Body of pancreas (tissue), 4 donors: ENCODE results near the gene DAGLB.

Experiments used
- POLR2A ChIP-seq, 3 donors: fragments of 450-650 bp; IDR thresholded peaks; one replicate each; pipeline ENCODE4 v1.6.1; 2016; ENCODE audit warnings: antibody characterized with exemption in 3 of 3, mild to moderate bottlenecking in 2 of 3
- TF ChIP-seq, protein P1 (sequence below), 7 experiments: fragments of 450-650 bp in 4 of 7; fragments of 200-600 bp in 3 of 7; sonication (generic) in 3 of 7; IDR thresholded peaks; one replicate each; pipeline ENCODE4 v1.5.1; 2016 to 2019; ENCODE audit warnings: antibody characterized with exemption in 7 of 7

DNA sequence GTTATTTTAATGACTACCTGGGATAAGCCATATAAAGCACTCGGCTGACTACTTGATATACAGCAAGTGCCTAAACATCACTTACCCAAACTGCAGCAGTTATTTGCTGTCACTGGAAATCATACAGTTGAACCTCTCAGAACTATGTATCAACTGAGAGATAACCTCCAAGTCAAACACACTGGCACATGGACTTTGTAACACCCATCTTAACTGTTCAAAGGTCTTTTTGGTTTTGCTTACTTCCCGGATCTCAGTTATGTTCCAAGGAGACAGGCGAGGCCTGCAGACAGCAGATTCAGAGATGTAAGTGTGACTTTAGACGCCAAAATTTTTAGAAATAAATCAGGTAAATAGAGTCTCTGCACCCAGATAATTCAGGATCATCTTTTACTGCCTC, 34.6 kb upstream of the DAGLB start:
- TF ChIP-seq, protein P1, sequence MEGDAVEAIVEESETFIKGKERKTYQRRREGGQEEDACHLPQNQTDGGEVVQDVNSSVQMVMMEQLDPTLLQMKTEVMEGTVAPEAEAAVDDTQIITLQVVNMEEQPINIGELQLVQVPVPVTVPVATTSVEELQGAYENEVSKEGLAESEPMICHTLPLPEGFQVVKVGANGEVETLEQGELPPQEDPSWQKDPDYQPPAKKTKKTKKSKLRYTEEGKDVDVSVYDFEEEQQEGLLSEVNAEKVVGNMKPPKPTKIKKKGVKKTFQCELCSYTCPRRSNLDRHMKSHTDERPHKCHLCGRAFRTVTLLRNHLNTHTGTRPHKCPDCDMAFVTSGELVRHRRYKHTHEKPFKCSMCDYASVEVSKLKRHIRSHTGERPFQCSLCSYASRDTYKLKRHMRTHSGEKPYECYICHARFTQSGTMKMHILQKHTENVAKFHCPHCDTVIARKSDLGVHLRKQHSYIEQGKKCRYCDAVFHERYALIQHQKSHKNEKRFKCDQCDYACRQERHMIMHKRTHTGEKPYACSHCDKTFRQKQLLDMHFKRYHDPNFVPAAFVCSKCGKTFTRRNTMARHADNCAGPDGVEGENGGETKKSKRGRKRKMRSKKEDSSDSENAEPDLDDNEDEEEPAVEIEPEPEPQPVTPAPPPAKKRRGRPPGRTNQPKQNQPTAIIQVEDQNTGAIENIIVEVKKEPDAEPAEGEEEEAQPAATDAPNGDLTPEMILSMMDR (IDR thresholded peaks at IDR 0.05): no peak
- no peak for TF ChIP-seq POLR2A (IDR thresholded peaks at IDR 0.05)
